K562 (cell line): ENCODE data around the gene PIM3.

Experiments used
- HMGN3 ChIP-seq: IDR thresholded peaks from 2 replicates; pipeline ENCODE4 v1.6.1; 2011; ENCODE audit warnings: borderline replicate concordance, low read depth, mild to moderate bottlenecking, mixed read lengths, low read length; ENCODE audit not compliant: insufficient read length; ENCODE audit errors: extremely low read depth
- ZNF140 ChIP-seq: fragments of 250-450 bp; sonication (Bioruptor Pico); IDR thresholded peaks from 2 replicates; pipeline ENCODE4 v1.8.0; 2021; ENCODE audit warnings: moderate library complexity, mild to moderate bottlenecking, inconsistent platforms

DNA sequence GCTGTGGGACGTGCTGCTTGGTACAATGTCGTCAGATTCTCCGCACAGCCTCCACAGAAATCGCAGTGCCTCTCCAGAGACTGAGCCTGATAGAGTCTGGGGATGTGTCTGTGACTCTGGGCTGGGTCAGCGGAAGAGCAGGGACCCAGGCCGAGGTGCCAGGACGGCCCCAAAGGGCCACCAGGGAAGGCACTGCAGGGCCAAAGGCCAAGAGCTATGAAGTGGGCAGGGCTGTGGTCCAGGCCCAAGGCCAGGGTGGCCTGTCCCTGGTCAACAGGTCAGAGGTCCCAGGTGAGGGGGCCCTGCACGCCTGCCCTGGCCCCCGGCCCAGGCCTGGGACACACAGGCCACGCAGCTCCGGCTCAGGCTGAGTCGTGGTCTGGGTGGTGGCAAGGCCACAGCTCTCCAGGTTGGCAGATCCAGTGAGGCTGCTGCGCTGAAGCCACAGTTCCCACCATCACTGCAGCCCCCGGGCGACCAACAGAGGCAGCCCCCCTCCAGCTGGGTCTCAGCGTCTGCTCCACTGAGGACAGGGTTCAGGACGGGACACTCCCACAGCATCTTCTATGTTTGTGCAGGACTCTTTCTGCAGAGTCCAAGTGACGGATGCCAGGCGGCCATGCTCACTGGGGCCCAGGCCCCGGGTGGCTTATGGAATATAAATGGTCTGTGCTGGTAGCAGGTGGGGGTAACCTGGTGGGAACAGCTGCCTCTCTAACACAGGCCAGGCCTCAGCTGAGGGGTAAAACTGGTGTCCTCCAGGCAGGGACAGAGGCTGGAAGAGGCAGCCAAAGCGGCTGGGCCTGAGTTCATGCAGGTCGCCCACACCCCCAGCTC lies 4.8 kb upstream of the PIM3 start:
- no peak for TF ChIP-seq ZNF140 (CRISPR knock-in tag)
- TF ChIP-seq HMGN3: no peak
